GM11168 (cell line): ENCODE data around the gene SCFD1.
"Not testable (repeated sequence)": the region's sequence is repeated elsewhere in the genome, so short reads cannot be mapped to it uniquely, and the experiment has no call there.

Source experiments
- in situ Hi-C: fragments of 300-500 bp; cut with MboI; formaldehyde crosslinking; loops from one replicate; pipeline ENCODE4 v1.12.0; 2022; ENCODE audit warnings: low sequenced_read_pairs; ENCODE audit not compliant: unreplicated experiment

Gene SCFD1, protein sequence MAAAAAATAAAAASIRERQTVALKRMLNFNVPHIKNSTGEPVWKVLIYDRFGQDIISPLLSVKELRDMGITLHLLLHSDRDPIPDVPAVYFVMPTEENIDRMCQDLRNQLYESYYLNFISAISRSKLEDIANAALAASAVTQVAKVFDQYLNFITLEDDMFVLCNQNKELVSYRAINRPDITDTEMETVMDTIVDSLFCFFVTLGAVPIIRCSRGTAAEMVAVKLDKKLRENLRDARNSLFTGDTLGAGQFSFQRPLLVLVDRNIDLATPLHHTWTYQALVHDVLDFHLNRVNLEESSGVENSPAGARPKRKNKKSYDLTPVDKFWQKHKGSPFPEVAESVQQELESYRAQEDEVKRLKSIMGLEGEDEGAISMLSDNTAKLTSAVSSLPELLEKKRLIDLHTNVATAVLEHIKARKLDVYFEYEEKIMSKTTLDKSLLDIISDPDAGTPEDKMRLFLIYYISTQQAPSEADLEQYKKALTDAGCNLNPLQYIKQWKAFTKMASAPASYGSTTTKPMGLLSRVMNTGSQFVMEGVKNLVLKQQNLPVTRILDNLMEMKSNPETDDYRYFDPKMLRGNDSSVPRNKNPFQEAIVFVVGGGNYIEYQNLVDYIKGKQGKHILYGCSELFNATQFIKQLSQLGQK

DNA sequence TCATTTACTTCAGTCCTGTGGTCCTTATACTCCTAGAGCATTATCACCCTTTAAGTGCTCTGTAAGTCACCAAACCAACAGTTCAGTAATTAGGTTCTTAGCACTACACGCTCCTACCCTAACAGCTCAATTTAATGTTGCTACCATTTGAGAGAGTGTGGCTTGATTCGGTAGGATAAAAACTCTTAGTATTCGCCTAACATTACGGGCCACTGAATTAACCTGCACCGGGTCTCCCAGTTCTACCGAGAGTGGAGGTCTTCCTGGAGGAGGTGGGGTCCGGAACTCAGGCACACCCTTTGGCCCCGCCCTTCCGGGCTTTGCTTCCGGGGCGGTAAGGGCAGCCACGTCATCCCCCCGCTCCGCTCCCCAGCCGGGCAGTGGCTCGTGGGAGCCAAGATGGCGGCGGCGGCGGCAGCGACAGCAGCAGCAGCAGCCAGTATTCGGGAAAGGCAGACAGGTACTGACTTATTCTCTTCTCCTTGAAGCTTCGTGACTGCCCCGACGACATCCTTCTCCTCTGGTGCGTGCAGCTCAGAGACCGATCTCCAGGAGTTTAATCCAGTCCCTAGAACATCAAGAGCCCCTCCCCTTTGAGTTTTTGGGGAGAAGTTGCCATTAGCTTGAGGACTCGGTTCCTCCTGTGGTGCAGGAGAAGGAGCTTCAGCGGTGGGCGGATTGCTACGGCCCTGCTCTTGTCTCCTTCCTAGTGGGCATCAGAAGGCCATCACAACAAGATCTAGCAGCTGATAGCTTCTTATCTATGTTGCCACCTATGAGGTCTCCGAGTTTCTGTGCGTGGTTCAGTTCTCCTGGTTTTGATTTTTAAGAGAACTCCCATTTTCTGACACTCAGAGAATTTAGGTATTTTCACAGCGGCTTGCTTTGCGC, at the start of gene SCFD1:
Gene SCFD1 (plus strand): TSS at position 380 of the 891 bp plus-strand sequence. CDS start 20 bp downstream, at position 400.
- in situ Hi-C loops: no loop called here

DNA sequence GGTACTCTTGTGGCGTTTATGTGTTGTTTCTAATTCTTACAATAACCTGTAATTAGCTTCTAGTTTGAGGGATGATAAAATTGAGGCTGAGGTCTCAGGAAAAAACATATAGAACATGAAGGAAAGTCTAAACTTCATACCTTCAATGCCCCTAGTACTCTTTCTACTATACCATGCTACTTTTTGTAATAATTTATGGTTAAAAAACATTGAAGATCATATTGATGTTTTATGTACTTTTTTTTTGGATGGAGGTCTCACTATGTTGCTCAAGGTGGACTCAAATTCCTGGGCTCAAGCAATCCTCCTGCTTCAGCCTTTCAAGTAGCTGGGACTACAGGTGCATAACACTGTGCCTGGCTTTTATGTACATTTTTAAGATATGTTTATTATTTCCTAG, 49.3 kb upstream of the SCFD1 start:
- in situ Hi-C loops: no loop called here

DNA sequence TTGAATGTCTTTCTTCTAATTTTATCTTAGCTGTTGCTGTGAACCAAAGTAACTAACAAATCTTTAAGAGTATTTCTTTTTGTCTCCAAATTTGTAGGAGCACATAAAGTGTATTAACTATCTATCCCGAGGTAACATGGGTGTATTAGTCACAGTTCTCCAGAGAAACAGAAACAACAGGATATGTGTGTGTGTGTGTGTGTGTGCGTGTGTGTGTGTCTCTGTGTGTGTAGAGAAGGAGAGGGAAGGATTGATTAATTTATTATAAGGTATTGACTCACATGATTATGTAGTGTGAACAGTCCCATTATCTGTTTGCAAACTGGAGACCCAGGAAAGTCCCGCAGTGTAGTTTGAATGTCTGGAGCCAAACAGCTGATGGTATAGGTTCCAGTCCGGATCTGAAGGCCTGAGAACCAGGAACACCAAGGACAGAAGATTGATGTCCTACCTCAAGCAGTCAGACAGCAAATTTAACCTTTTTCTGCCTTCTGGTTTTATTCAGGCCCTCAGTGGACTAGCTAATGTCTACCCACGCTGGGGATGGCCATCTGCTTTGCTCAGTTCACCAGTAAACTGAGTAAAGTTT, 48.8 kb upstream of the SCFD1 start:
- in situ Hi-C loops: no loop called here

DNA sequence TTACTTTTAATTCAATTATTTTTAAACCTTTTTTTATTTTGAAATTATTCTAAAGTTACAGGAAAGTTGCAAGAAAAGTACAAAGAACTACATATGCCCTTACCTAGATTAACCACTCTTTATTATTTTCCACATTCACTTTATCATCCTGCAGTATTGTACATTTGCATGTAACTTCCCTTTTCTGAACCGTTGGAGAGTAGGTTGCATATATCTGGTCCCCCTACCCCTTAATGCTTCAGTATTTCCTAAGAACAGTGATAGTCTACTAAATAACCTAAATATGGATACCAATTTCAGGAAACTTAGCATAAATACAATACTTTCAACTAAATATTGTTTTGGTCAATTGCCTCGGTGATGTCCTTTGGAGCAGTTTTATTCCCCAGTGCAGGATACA, 48.2 kb upstream of the SCFD1 start:
- in situ Hi-C loops: no loop called here

DNA sequence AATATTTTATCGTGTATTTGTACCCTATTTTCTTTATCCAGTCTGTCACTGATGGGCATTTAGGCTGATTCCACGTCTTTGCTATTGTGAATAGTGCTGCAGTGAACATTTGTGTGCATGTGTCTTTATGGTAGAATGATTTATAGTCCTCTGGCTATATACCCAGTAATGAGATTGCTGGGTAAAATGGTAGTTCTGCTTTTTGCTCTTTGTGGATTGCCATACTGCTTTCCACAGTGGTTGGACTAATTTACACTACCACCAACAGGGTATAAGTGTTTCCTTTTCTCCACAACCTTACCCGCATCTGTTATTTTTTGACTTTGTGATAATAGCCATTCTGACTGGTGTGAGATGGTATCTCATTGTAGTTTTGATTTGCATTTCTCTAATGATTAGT, 47.3 kb upstream of the SCFD1 start:
- in situ Hi-C loops: not testable (repeated sequence)

DNA sequence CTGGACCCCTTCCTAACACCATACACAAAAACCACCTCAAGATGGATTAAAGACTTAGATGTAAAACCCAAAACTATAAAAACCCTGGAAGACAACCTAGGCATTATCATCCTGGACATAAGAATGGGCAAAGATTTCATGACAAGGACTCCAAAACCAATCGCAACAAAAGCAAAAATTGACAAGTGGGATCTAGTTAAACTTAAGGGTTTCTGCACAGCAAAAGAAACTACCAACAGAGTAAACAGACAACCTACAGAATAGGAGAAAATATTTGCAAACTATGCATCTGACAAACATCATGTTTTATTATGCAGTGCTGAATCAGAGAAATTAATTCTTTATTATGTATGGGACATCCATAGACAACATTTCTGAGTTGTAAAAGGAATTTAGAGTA, 45.8 kb upstream of the SCFD1 start:
- in situ Hi-C loops: not testable (repeated sequence)

DNA sequence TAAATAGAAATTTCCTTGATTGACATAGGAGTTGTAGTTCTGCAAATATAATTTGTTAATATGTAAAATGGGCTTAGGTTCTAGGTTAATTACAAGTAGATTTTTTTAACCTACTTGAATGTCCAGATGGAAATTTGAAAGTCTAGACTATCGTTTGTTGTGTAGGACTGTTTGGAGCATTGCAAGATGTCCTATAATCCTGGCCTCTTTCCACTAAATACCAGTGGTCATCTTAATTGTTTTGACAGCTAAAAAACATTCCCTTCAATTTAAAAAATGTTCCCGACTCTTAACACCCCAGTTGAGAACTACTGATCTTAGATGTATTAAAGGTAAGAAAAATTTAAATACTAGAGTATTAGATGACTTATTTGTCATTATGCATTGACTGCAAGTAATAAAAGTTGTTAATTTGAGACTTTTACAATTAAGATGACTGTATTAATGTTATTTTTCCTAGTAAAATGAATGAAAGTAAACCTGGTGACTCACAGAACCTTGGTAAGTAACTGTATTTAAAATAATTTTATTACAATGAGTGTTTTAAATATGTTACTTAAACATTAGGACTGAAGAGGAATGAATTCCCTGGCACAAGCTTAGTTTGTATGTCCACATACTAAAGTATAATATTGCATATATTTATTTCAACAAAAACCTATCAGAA, 41.4 kb upstream of the SCFD1 start:
- in situ Hi-C loops: no loop called here

DNA sequence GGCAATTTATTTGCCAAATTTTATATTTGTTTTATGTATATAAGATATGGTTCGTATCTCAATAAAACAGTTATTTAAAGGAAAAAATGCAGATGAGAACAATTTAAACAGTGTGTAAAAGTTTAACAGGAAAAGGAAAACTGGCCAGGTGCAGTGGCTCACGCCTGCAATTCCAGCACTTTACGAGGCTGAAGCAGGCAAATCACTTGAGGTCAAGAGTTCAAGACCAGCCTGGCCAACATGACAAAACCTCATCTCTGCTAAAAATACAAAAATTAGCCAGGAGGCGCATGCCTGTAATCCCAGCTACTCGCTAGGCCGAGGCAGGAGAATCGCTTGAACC, 40.9 kb upstream of the SCFD1 start:
- in situ Hi-C loops: no loop called here

DNA sequence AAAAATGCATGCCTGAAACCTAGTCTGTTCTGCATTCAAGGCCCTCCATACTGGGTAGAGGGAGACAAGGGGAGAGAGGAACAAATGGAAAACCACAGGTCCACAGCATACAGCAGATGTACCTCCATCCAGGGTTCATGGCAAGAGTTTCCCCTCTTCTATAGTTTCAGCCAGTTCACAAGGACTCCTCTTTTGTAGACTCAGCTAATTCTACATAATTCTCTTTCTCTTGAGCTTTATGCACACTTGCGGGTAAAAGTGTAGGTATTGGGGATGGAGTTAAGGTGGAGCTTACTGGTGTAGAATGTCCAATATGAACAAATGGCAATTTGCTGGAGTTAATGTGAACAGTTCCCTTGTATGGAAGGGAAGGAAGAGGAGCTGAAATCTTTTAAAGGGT, 39.7 kb upstream of the SCFD1 start:
- in situ Hi-C loops: no loop called here

DNA sequence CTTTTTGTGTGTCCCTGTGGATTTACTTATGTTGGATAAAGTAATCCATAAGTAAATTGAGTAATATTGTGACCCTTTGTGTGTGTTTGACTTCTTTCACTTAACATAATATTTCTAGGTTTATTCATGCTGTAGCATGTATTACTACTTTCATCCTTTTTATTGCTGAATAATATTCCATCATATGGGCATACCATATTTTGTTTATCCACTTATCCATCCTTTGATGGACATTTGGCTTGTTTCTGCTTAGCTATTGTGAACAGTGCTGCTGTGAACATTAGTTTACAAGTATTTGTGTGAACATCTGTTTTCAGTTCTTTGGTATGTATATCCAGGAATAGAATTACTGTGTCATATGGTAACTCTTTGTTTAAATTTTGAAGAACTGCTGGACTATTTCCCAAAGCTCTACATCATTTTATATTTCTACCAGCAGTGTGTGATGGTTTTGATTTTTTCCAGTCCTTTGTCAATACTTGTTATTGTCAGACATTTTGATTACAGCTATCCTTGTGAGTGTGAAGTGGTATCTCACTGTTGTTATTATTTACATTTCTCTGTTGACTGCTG, 38.0 kb upstream of the SCFD1 start:
- in situ Hi-C loops: no loop called here

DNA sequence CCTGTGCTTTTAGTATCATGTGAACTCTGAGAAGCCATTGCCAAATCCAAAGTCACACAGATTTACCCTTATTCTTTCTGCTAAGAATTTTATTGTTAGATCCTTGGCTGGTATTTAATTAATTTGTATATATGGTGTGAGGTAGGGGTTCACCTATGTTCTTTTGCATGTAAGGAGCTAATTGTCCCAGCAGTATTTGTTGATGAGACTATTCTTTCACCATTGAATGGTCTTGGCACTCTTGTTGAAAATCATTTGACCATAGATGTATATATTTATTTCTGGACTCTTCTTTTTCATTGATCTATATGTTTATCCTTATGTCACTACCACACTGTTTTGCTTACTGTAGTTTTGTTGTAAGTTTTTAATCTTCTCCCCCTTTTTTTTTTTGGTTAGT, 36.9 kb upstream of the SCFD1 start:
- in situ Hi-C loops: no loop called here

DNA sequence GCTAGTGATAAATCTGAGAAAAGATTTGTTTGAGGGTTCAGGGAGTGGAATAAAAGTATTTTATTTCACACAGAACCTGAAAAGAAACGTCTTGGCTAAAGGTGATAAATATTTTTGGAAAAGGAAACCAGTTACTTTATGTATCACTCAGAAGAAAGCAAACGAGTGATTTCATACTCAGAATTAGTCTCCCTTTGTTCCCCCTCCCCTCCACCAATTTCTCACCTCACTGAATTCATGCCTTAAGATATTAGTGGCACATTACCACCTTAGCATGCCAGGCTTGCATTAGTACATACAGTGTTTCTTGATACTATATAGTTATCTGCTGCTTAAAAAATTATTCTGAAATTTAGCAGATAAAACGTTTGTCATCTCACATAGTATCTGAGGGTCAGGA, 35.0 kb upstream of the SCFD1 start:
- in situ Hi-C loops: no loop called here

DNA sequence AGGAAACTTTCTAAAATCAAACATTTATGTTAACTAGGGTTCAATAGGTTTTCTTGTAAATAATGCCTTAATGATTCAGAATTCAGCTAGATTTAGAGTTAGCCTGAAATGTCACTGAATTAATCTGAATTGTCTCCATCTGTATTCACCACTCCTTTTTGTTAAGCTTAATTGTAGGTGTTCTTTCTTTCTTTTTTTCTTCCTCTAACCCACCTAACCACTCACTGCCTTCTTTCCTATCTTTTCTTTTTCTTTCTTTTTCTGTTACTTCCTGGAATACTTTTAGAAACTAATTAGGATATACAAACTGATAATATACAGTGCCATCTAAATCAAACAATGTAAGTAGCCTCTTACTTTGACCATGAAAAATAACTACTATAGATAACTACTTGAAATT, 33.2 kb upstream of the SCFD1 start:
- in situ Hi-C loops: no loop called here

DNA sequence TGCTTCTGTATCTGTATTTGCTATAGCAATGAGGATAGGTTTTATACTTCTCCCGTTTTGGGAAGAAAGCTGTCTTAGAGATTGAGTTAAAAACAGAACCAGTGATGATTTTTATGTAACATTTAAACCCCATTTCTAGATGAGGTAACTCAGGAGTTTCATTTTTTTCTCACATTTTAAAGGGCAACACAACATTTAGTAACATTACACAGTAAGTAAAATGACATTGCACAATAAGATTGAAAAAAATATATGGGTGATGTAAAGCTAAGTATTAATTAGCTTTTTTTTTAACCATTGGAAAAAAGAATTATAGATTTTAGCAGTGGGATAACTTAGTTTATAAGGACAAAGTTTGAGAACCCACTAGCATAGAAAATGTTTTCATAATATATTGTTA, 25.2 kb upstream of the SCFD1 start:
- in situ Hi-C loops: no loop called here

DNA sequence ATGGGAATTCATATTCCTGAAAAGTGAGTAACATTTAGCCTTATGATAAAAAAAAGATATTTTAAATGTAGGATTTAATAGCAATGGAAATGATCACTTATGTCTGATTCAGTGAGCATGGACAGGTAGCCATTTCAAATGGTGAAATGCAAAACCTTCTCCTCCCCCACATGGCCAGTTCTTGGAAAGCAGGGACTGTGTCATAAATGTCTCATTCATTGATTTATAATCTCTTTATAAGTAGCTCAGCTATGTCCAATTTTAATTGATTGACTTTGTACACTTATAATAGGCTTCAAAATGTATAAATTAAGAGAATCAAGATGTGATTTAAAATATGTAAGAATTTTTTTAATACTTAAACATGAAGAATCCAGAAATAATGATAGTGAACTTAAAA, 24.6 kb upstream of the SCFD1 start:
- in situ Hi-C loops: no loop called here

DNA sequence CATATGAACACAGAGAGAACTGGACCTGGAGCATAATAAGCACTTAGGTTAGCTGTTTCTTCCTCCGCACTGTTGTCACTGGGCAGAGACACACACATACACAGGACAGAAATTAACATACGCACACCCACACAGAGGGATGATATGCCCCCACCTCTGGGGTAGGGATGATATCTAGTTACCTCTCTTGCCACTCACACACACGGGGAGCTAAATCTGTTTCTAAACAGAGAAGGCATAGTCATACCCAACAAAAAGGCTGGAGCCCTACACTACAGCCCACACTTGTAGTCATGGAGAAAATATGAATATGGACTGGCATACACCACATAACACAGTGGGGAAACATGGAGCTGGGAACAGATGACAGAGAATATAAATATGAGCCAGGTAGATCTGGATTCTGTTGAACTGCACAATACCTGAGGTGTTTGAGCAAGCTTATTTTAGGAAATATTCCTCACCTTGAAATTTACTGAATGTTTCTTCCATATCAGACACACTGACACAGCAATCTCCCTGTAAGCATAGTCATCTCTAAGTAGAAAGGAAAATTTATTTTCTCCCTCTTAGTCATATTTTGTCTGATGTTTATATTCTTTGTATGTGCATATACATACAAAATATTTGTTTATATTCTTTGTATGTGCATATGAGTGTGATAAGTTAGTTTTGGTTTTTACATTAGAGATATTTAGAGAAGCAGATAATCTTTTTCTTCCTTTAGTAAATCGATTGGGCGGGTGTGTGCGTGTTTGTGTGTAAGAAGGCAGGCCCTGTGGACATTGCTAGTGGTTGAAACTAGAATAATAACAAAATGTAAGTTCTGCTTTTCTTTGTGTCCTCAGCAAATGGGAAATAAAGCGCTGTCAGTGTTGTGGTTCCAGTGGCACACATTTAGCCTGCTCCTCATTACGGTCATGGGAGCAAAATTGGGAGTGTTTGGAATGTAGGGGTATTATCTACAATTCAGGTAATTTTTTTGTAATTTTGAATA, 20.9 kb upstream of the SCFD1 start:
- in situ Hi-C loops: no loop called here

DNA sequence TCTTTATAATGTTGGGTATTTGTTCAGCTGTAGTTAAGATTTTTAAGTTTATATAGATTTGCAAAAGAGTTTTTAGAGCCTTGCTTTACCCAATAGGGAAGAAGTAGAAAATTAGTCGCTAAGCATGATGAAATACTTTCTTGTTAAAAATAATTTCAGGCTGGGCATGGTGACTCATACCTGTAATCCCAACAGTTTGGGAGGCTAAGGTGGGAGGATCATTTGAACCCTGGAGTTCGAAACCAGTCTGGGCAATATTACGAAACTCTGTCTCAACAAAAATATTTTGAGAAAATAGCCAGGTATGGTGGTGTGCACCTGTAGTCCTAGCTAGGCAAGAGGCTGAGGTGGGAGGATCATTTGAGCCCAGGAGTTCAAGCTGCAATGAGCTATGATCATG, 18.7 kb upstream of the SCFD1 start:
- in situ Hi-C loops: no loop called here

DNA sequence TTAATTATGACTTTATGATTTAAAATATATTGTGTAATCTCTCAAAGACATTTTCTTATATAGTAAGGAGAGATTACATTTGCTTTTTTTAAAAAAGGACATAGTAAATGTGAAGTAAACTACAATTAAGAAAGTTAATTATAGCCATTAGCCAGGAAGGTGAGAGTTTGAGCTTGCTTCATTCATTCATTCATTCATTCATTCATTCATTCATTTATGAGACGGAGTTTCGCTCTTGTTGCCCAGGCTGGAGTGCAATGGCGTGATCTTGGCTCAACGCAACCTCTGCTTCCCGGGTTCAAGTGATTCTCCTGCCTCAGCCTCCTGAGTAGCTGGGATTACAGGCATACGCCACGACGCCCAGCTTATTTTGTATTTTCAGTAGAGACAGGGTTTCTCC, 17.4 kb upstream of the SCFD1 start:
- in situ Hi-C loops: not testable (repeated sequence)
